Measurements from ENCODE around the gene RNF44. TPM values are rescaled to one million over a fixed set of nuclear protein-coding genes. Genes with fewer than 3 reads are reported as not detected.
A peak's percentile ranks its signal among the peaks of the same experiment; 100 is the strongest.
"Not testable (repeated sequence)": the region's sequence is repeated elsewhere in the genome, so short reads cannot be mapped to it uniquely, and the experiment has no call there.

RNF44 gene
- total and polyA plus RNA-seq, 7 donors: 7.6 to 64.0 (median 15.0) TPM

DNA sequence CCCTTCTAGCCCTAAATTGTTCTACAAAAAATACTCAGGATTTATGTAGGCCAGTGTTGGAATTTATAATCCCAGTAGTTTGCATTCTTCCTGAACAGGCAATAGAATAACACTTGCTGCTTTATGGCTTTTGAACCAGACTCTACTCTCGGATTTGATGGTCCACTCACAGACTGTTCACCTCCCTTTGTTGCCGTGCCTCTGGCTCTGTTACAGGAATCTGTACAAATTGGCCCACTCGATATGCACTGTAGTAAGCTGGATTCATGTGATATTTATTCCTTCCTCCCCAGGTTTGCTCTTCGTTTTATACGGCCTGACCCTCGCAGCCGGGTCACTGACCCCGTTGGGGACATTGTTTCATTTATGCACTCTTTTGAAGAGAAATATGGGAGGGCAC, 45.3 kb downstream of the RNF44 start:
- DNase-seq: no peak
- 88 to 92% methylated on average over 8 of the region's 8 CpGs for WGBS, 2 donors
- H3K27me3 ChIP-seq: no peaks in the 10 kb centered on the region
- H3K4me3 ChIP-seq: no peak overlapping the region
- H3K9me3 ChIP-seq: no peaks in the 10 kb centered on the region
- TF ChIP-seq, protein P1, sequence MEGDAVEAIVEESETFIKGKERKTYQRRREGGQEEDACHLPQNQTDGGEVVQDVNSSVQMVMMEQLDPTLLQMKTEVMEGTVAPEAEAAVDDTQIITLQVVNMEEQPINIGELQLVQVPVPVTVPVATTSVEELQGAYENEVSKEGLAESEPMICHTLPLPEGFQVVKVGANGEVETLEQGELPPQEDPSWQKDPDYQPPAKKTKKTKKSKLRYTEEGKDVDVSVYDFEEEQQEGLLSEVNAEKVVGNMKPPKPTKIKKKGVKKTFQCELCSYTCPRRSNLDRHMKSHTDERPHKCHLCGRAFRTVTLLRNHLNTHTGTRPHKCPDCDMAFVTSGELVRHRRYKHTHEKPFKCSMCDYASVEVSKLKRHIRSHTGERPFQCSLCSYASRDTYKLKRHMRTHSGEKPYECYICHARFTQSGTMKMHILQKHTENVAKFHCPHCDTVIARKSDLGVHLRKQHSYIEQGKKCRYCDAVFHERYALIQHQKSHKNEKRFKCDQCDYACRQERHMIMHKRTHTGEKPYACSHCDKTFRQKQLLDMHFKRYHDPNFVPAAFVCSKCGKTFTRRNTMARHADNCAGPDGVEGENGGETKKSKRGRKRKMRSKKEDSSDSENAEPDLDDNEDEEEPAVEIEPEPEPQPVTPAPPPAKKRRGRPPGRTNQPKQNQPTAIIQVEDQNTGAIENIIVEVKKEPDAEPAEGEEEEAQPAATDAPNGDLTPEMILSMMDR (IDR thresholded peaks at IDR 0.05): no peak
- no peak for TF ChIP-seq POLR2A (IDR thresholded peaks at IDR 0.05)
- TF ChIP-seq POLR2AphosphoS5 (IDR thresholded peaks at IDR 0.05): no peak
- no peak for TF ChIP-seq EP300 (IDR thresholded peaks at IDR 0.05)
- peak overlapping the region in 1 of 4 donors; percentile 16 for H3K27ac ChIP-seq
- intact Hi-C loops (cut with DNase I): no loop called here
- H3K36me3 ChIP-seq: peaks cover 44 to 91% (median 52%) of the 10 kb centered on the region in 4 donors
- H3K4me1 ChIP-seq: peaks cover 0 to 18% (median 10%) of the 10 kb centered on the region in 4 donors

DNA sequence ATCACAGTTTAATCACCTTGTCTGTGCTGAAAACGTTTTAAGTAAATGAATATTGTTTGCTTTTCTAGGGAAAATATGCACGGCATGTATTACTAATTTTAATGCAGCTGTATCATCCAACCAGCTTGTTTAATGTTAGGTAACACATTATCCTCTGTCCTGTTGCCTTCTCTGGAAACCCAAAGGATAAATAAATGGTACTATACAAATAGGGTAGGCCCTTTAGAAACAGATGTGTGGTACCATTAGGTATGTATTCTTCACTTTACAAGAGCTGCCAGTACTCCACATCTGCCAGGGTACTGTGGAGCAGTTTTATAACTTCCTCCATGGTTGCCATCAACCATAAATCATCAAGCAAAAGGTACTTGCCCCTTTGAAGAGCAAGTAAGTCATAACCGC, 46.1 kb downstream of the RNF44 start:
- no peak for TF ChIP-seq EP300 (IDR thresholded peaks at IDR 0.05)
- no peak for DNase-seq
- intact Hi-C loops (cut with DNase I): no loop called here
- no peak overlapping the region for H3K4me3 ChIP-seq
- no peaks in the 10 kb centered on the region for H3K27me3 ChIP-seq
- peak overlapping the region in 1 of 4 donors; percentile 16 for H3K27ac ChIP-seq
- WGBS, 2 donors: 61 to 74% methylated on average over 3 of the region's 3 CpGs
- H3K4me1 ChIP-seq: peaks cover 0 to 18% (median 10%) of the 10 kb centered on the region in 4 donors
- peaks cover 40 to 91% (median 50%) of the 10 kb centered on the region in 4 donors for H3K36me3 ChIP-seq
- no peaks in the 10 kb centered on the region for H3K9me3 ChIP-seq

DNA sequence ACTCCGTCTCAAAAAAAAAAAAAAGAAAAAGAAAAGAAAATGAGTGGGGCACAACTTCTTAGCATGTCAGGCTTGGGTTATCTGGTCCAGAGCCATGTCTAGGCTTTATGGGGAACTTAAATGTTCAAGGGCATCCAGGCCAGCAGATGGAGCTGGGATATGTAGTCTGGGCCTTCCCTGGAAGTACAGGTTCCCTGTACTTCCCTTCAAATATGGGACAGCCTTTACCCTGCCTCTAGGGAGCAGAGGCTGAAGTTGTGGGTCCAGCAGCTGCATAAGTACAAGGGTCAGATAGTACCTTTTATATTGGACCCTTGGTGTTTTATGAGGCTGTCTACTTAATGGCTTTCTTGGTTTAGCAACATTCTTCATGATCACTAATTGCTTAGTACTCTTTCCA, 46.9 kb downstream of the RNF44 start:
- Histone ChIP-seq H3K27me3 (no peaks in the 10 kb centered on the region), H3K9me3 (no peaks in the 10 kb centered on the region), H3K4me1 (peaks cover 0 to 18% (median 10%) of the 10 kb centered on the region in 4 donors), H3K4me3 (no peak overlapping the region), H3K36me3 (peaks cover 33 to 88% (median 47%) of the 10 kb centered on the region in 4 donors), H3K27ac (no peak overlapping the region)
- TF ChIP-seq EP300 (IDR thresholded peaks at IDR 0.05) (no peak), POLR2A (IDR thresholded peaks at IDR 0.05) (no peak), POLR2AphosphoS5 (IDR thresholded peaks at IDR 0.05) (no peak)
- TF ChIP-seq, protein P1 (IDR thresholded peaks at IDR 0.05): no peak
- intact Hi-C loops (cut with DNase I): no loop called here
- 96 to 97% methylated on average over 1 of the region's 1 CpG for WGBS, 2 donors
- no peak for DNase-seq

DNA sequence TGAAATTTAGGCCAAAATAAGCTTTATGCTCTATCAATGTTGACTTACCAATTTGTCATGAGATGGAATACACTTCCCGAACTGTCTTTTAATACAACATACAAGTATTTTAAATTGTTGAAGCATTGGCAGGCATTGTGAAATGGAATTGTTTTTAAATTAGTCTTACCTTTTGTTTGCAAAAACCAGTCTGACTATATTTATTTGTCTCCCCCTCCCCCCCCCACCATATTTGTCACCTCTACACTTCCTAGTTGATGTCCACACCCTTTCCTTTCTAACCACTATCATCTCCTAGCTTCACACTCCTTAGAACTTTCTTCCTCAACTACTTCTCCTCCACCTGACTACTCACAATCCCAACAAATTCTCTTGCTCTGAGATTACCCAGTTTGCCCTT, 48.1 kb downstream of the RNF44 start:
- Histone ChIP-seq H3K27ac (no peak overlapping the region), H3K9me3 (no peaks in the 10 kb centered on the region), H3K27me3 (no peaks in the 10 kb centered on the region), H3K4me3 (no peak overlapping the region), H3K4me1 (peaks cover 0 to 18% (median 10%) of the 10 kb centered on the region in 4 donors), H3K36me3 (peaks cover 27 to 78% (median 37%) of the 10 kb centered on the region in 4 donors)
- TF ChIP-seq POLR2A (IDR thresholded peaks at IDR 0.05) (no peak), EP300 (IDR thresholded peaks at IDR 0.05) (no peak), POLR2AphosphoS5 (IDR thresholded peaks at IDR 0.05) (no peak)
- TF ChIP-seq, protein P1 (IDR thresholded peaks at IDR 0.05): no peak
- 92 to 97% methylated on average over 1 of the region's 1 CpG for WGBS, 2 donors
- no peak for DNase-seq
- intact Hi-C loops (cut with DNase I): no loop called here

DNA sequence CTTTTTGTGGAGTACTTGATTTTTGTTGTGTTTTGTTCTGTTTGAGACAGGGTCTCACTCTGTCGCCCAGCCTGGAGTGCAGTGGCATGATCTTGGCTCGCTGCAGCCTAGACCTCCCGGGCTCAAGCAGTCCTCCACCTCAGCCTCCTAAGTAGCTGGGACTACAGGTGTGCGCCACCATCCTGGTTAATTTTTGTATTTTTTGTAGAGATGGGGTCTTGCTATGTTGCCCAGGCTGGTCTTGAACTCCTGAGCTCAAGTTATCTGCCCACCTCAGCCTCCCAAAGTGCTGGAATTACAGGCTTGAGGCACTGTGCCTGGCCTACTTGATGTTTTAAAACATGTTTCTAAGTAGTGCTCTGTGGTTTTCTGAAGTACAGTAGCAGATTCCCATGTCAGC, 50.0 kb downstream of the RNF44 start:
- DNase-seq; intact Hi-C loops (cut with DNase I); H3K27me3 ChIP-seq; H3K27ac ChIP-seq; H3K4me3 ChIP-seq; H3K9me3 ChIP-seq: not testable (repeated sequence)
- Histone ChIP-seq H3K36me3 (peaks cover 10 to 78% (median 19%) of the 10 kb centered on the region in 4 donors), H3K4me1 (peaks cover 0 to 14% (median 8%) of the 10 kb centered on the region in 4 donors)
- whole genome bisulfite sequencing, 2 donors: 99% methylated on average over 4 of the region's 4 CpGs

DNA sequence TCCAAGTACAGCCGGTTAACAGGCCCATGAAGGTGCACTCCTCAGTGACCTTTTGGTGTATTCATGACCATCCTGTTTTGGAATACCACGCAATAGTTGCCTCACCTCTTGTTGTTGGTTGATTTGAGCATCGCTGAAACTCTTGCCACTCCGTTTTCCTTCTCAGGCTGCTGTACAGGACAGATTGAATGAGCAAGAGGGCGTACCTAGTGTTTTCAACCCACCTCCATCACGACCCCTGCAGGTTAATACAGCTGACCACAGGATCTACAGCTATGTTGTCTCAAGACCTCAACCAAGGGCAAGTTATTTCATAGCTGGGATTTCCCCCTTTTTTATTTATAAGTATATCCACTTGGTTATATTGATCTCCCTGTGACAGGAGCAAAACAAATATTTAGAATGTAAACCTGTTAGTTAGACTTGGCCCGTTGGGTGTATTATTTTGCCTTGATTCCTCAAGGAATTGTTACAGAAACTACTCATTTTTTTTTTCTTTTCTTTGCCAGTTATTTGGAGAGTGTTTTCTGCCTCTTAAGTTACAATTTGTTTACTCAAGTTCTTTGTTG, 50.9 kb downstream of the RNF44 start:
- no peak for DNase-seq
- 78 to 88% methylated on average over 7 of the region's 7 CpGs for WGBS, 2 donors
- Histone ChIP-seq H3K36me3 (peaks cover 7 to 77% (median 18%) of the 10 kb centered on the region in 4 donors), H3K9me3 (no peaks in the 10 kb centered on the region), H3K27me3 (no peaks in the 10 kb centered on the region), H3K4me3 (no peak overlapping the region), H3K27ac (no peak overlapping the region), H3K4me1 (peaks cover 0 to 6% (median 4%) of the 10 kb centered on the region in 4 donors)
- intact Hi-C loops (cut with DNase I): no loop called here
- TF ChIP-seq POLR2A (IDR thresholded peaks at IDR 0.05) (no peak), EP300 (IDR thresholded peaks at IDR 0.05) (no peak), POLR2AphosphoS5 (IDR thresholded peaks at IDR 0.05) (no peak)
- TF ChIP-seq, protein P1 (IDR thresholded peaks at IDR 0.05): no peak

All from sigmoid colon (tissue), 7 donors.